ENCODE results near the gene IFT52. TPM values are rescaled to one million over a fixed set of nuclear protein-coding genes. Genes with fewer than 3 reads are reported as not detected.

The IFT52 gene
- total RNA-seq, 2 donors from 2014 or later = 12.6 to 19.2 TPM

- Histone ChIP-seq H3K9me3 (no peaks in the 10 kb centered on the region), H3K9ac (ENCODE audit: low read depth in 2 of 2, low read length in 2 of 2) (no peak overlapping the region), H3K36me3 (no peaks in the 10 kb centered on the region), H3K4me1 (no peaks in the 10 kb centered on the region), H3K27me3 (no peaks in the 10 kb centered on the region), H3K4me3 (no peak overlapping the region), H3K27ac (no peak overlapping the region)
- TF ChIP-seq CTCF (IDR thresholded peaks at IDR 0.05) = no peak
- no peak for DNase-seq
- intact Hi-C loops (cut with DNase I) = no loop called here
Measured at GRCh38 chr20:43689165-43689564, 98.4 kb downstream of the IFT52 start.

- Histone ChIP-seq H3K27me3 (no peaks in the 10 kb centered on the region), H3K36me3 (no peaks in the 10 kb centered on the region), H3K4me3 (no peak overlapping the region), H3K27ac (no peak overlapping the region), H3K4me1 (no peaks in the 10 kb centered on the region), H3K9me3 (no peaks in the 10 kb centered on the region), H3K9ac (ENCODE audit: low read depth in 2 of 2, low read length in 2 of 2) (no peak overlapping the region)
- no peak for DNase-seq
- no peak for TF ChIP-seq CTCF (IDR thresholded peaks at IDR 0.05)
- intact Hi-C loops (cut with DNase I) = no loop called here
Measured at GRCh38 chr20:43690943-43691598, 100.3 kb downstream of the IFT52 start.

GRCh38 chr20:43691928-43692524 is 101.3 kb downstream of the IFT52 start:
- Histone ChIP-seq H3K9me3 (no peaks in the 10 kb centered on the region), H3K36me3 (no peaks in the 10 kb centered on the region), H3K4me1 (no peaks in the 10 kb centered on the region), H3K27me3 (no peaks in the 10 kb centered on the region), H3K9ac (ENCODE audit: low read depth in 2 of 2, low read length in 2 of 2) (no peak overlapping the region), H3K4me3 (no peak overlapping the region), H3K27ac (no peak overlapping the region)
- peak; percentile 75 for DNase-seq
- peak; percentile 56 for TF ChIP-seq CTCF (IDR thresholded peaks at IDR 0.05)
- intact Hi-C loops (cut with DNase I) = loop anchor here (2.0 kb wide), 1 partner anchor 153 kb away; no protein-coding TSS in a partner anchor

- Histone ChIP-seq H3K27me3 (no peaks in the 10 kb centered on the region), H3K4me1 (no peaks in the 10 kb centered on the region), H3K9me3 (no peaks in the 10 kb centered on the region), H3K9ac (ENCODE audit: low read depth in 2 of 2, low read length in 2 of 2) (no peak overlapping the region), H3K36me3 (no peaks in the 10 kb centered on the region), H3K27ac (no peak overlapping the region), H3K4me3 (no peak overlapping the region)
- intact Hi-C loops (cut with DNase I) = no loop called here
- DNase-seq = no peak
- TF ChIP-seq CTCF (IDR thresholded peaks at IDR 0.05) = no peak
Measured at GRCh38 chr20:43694763-43695162, 104.0 kb downstream of the IFT52 start.

- no peaks in the 10 kb centered on the region for H3K27me3 ChIP-seq
- TF ChIP-seq CTCF (IDR thresholded peaks at IDR 0.05) = no peak
- intact Hi-C loops (cut with DNase I) = no loop called here
Measured at GRCh38 chr20:43695571-43695970, 104.8 kb downstream of the IFT52 start.

More at GRCh38 chr20:43695571-43695970, 104.8 kb downstream of the IFT52 start:
- Histone ChIP-seq H3K4me1 (no peaks in the 10 kb centered on the region), H3K4me3 (no peak overlapping the region), H3K36me3 (no peaks in the 10 kb centered on the region), H3K9ac (ENCODE audit: low read depth in 2 of 2, low read length in 2 of 2) (no peak overlapping the region), H3K9me3 (no peaks in the 10 kb centered on the region), H3K27ac (no peak overlapping the region)
- DNase-seq = no peak

Other genes starting within 250 kb of the IFT52 start
- 100 to 1,000 TPM; 101 to 147 TPM for gene SRSF6, start 133.0 kb upstream of the IFT52 start, total RNA-seq
- gene L3MBTL1, start 83.2 kb upstream of the IFT52 start, total RNA-seq = 1 to 10 TPM; 4.5 to 8.8 TPM
- 10 to 100 TPM; 80.2 to 82.3 TPM for gene SGK2, start 31.9 kb upstream of the IFT52 start, total RNA-seq
- 10 to 100 TPM; 15.1 to 71.1 TPM for gene MYBL2, start 76.2 kb downstream of the IFT52 start, total RNA-seq
- gene GTSF1L, start 136.1 kb downstream of the IFT52 start, total RNA-seq = not detected

Data from colonic mucosa (tissue), 4 donors.